Thyroid gland (tissue), 4 donors: ENCODE data around the gene HOXB9. TPM values are rescaled to one million over a fixed set of nuclear protein-coding genes. Genes with fewer than 3 reads are reported as not detected.
A peak's percentile ranks its signal among the peaks of the same experiment; 100 is the strongest.

Source experiments
- DNase-seq, 2 donors: peaks; one replicate each; pipeline ENCODE4 v3.0.0-alpha.2; 2019
- H3K27ac ChIP-seq, 3 donors: fragments of 200-600 bp; sonication (generic); 1 replicate in 2 of 3; 2 replicates in 1 of 3; pipeline ENCODE4 v1.5.1; 2016 to 2019; ENCODE audit warnings: mild to moderate bottlenecking in 1 of 3, moderate library complexity in 1 of 3
- H3K27me3 ChIP-seq: fragments of 200-600 bp; sonication (generic); one replicate; pipeline ENCODE4 v1.5.1; 2019
- H3K36me3 ChIP-seq, 2 donors: fragments of 200-600 bp; sonication (generic); one replicate each; pipeline ENCODE4 v1.5.1; 2016 to 2019
- H3K4me1 ChIP-seq, 2 donors: fragments of 200-600 bp; sonication (generic); one replicate each; pipeline ENCODE4 v1.5.1; 2017 to 2019
- H3K4me3 ChIP-seq, 3 donors: fragments of 200-600 bp; sonication (generic); replicated peaks in 1 of 3; 1 replicate in 2 of 3; 2 replicates in 1 of 3; pipeline ENCODE4 v1.5.1; 2016; ENCODE audit warnings: mild to moderate bottlenecking in 1 of 3
- H3K9me3 ChIP-seq: fragments of 200-600 bp; sonication (generic); one replicate; pipeline ENCODE4 v1.5.1; 2017
- POLR2A ChIP-seq, 2 donors: fragments of 450-650 bp; IDR thresholded peaks; one replicate each; pipeline ENCODE4 v1.6.1; 2017; ENCODE audit warnings: antibody characterized with exemption in 2 of 2, mild to moderate bottlenecking in 2 of 2, moderate library complexity in 1 of 2
- WGBS, 2 donors: methylation state at CpG; one replicate each; pipeline ENCODE4 v1.1.5; 2017; 5-methylcytosine and 5-hydroxymethylcytosine counted together
- intact Hi-C: fragments of 100-400 bp; cut with DNase I; formaldehyde crosslinking; loops from one replicate; pipeline ENCODE4 v1.15.1; 2023
- total RNA-seq, 4 donors: library from RNA; depleted of rRNA; stranded (reverse); fragments of >200 nt; gene quantifications; one replicate each; pipeline ENCODE4 v1.2.3, GENCODE V29; 2016
- TF ChIP-seq, protein P1 (sequence below), 6 experiments: fragments of 200-600 bp in 3 of 6; fragments of 450-650 bp in 3 of 6; sonication (generic) in 3 of 6; IDR thresholded peaks; one replicate each; pipeline ENCODE4 v1.5.1; 2016 to 2019; ENCODE audit warnings: antibody characterized with exemption in 6 of 6, mild to moderate bottlenecking in 2 of 6, inconsistent platforms in 1 of 6, moderate library complexity in 1 of 6

HOXB9 gene
- total RNA-seq, 4 donors from 2014 or later = not detected

DNA sequence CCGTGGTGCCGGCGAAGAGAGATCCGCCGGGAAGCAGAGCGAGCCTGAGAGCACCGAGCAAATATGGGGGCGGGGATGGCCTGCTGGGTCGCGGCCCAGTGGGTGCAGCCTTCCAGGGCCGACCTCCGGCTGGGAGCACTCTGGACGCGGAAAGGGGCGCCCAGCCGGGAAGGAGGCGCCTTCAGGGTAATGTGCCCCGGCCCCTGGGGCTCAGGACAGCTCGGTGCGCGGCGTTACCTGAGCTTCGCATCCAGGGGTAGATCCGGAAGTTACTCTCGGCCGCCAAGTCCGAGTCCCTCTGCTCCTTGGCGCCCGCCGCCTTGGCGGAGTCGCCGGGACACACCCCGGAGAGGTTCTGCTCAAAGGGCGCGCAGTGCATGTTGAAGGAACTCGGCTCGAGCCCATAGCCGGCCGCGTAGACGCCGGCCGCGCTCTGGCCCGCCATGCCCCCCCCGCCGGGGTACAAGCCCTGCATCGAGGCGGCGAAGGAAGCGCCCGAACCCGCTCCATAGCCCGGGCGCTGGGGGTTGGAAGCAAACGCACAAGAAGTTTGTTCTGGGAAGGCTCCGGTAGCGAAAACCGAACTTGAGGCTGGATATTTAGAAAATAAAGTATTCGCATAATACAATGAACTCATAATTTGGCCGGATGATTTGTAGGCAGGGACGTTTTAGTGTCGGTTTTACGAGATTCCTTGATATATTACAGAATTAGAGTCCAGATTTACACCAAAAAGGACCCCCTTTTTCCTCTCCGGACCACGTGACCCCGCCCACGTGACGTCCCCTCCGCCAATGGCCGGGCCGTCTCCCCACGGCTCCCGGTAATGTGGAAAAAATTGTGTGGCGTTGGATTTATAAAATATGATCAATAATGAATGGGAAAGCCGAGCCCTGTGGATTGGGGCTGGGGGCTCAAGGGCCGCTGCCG, 15.6 kb downstream of the HOXB9 start, which contains the start of gene HOXB7:
Gene HOXB7 (minus strand): TSS at position 736 of the 930 bp plus-strand sequence. CDS start 99 bp downstream, at position 637.
- no peak for DNase-seq
- 3 to 4% methylated on average over 46 to 66 of the region's 79 CpGs for WGBS, 2 donors
- Histone ChIP-seq H3K27me3 (peaks cover 74% of the 10 kb centered on the region), H3K36me3 (no peaks in the 10 kb centered on the region), H3K4me1 (peaks cover 13 to 41% of the 10 kb centered on the region in 2 donors), H3K9me3 (no peaks in the 10 kb centered on the region), H3K27ac (no peak within 1 kb of the TSS), H3K4me3 (peak within 1 kb of the TSS in 1 of 3 donors; percentile 22)
- intact Hi-C loops = loop anchor here (10.0 kb wide), 1 partner anchor 276 kb away; no protein-coding TSS in a partner anchor
- TF ChIP-seq POLR2A (IDR thresholded peaks at IDR 0.05) = no peak
- TF ChIP-seq, protein P1, sequence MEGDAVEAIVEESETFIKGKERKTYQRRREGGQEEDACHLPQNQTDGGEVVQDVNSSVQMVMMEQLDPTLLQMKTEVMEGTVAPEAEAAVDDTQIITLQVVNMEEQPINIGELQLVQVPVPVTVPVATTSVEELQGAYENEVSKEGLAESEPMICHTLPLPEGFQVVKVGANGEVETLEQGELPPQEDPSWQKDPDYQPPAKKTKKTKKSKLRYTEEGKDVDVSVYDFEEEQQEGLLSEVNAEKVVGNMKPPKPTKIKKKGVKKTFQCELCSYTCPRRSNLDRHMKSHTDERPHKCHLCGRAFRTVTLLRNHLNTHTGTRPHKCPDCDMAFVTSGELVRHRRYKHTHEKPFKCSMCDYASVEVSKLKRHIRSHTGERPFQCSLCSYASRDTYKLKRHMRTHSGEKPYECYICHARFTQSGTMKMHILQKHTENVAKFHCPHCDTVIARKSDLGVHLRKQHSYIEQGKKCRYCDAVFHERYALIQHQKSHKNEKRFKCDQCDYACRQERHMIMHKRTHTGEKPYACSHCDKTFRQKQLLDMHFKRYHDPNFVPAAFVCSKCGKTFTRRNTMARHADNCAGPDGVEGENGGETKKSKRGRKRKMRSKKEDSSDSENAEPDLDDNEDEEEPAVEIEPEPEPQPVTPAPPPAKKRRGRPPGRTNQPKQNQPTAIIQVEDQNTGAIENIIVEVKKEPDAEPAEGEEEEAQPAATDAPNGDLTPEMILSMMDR (IDR thresholded peaks at IDR 0.05) = no peak

- Histone ChIP-seq H3K27me3 (peaks cover 74% of the 10 kb centered on the region), H3K27ac (no peak overlapping the region), H3K4me1 (peaks cover 13 to 41% of the 10 kb centered on the region in 2 donors), H3K36me3 (no peaks in the 10 kb centered on the region), H3K9me3 (no peaks in the 10 kb centered on the region), H3K4me3 (peak overlapping the region in 1 of 3 donors; percentile 22)
- TF ChIP-seq, protein P1 (IDR thresholded peaks at IDR 0.05) = no peak
- TF ChIP-seq POLR2A (IDR thresholded peaks at IDR 0.05) = no peak
- DNase-seq = no peak
- intact Hi-C loops = loop anchor here (10.0 kb wide), 1 partner anchor 275 kb away; no protein-coding TSS in a partner anchor
- 6 to 10% methylated on average over 13 to 15 of the region's 15 CpGs for WGBS, 2 donors
Observed at GRCh38 chr17:48609759-48610281, 16.3 kb downstream of the HOXB9 start.

GRCh38 chr17:48609033-48609432, 17.1 kb downstream of the HOXB9 start:
- peaks cover 74% of the 10 kb centered on the region for H3K27me3 ChIP-seq
- no peak overlapping the region for H3K4me3 ChIP-seq
- intact Hi-C loops = no loop called here
- no peak overlapping the region for H3K27ac ChIP-seq
- no peaks in the 10 kb centered on the region for H3K9me3 ChIP-seq
- no peaks in the 10 kb centered on the region for H3K36me3 ChIP-seq
- no peak for DNase-seq
- peaks cover 9 to 36% of the 10 kb centered on the region in 2 donors for H3K4me1 ChIP-seq
- TF ChIP-seq POLR2A (IDR thresholded peaks at IDR 0.05) = no peak
- TF ChIP-seq, protein P1 (IDR thresholded peaks at IDR 0.05) = no peak

DNA sequence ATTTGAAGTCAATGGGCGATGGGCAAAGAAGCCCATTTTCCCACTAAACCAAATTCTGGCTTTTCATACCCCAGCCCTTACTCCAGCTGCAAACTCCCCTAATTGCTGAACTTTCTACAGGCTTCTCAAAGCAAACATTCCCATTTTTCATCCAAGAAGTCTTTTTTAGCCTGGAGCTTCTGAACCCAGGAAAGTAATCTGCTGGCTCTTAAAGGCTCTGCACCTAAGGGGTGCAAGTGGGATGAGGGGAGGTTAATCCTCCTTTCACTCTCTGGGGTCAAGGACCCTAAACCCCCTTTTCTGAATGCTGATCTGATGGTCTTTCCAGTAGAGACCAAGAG, 17.7 kb downstream of the HOXB9 start:
- no peak for TF ChIP-seq POLR2A (IDR thresholded peaks at IDR 0.05)
- TF ChIP-seq, protein P1 (IDR thresholded peaks at IDR 0.05) = no peak
- Histone ChIP-seq H3K36me3 (no peaks in the 10 kb centered on the region), H3K9me3 (no peaks in the 10 kb centered on the region), H3K27me3 (peaks cover 74% of the 10 kb centered on the region), H3K4me3 (no peak overlapping the region), H3K4me1 (peaks cover 9 to 31% of the 10 kb centered on the region in 2 donors), H3K27ac (no peak overlapping the region)
- DNase-seq = no peak
- intact Hi-C loops = no loop called here
- WGBS, 2 donors = 77 to 84% methylated on average over 1 of the region's 1 CpG
